Fibroblast of the aortic adventitia (primary cell): ENCODE data around the gene CYP4F11. TPM values are rescaled to one million over a fixed set of nuclear protein-coding genes. Genes with fewer than 3 reads are reported as not detected.
"Not testable (repeated sequence)": the region's sequence is repeated elsewhere in the genome, so short reads cannot be mapped to it uniquely, and the experiment has no call there.

ENCODE experiments used
- DNase-seq: peaks from one replicate; pipeline ENCODE4 v3.0.0-alpha.2; 2010; ENCODE audit warnings: low read depth
- H3K4me3 ChIP-seq: 2 replicates; pipeline ENCODE4 v1.5.1; 2011; ENCODE audit warnings: low read depth, mild to moderate bottlenecking, control low read depth, low read length, moderate library complexity
- total RNA-seq: library from RNA; depleted of rRNA; stranded (reverse); fragments of >200 nt; gene quantifications from 2 replicates; pipeline ENCODE4 v1.2.3, GENCODE V29; 2012; ENCODE audit warnings: low replicate concordance
- TF ChIP-seq, protein P1 (sequence below): IDR thresholded peaks from 2 replicates; pipeline ENCODE4 v1.5.1; 2011; ENCODE audit warnings: mild to moderate bottlenecking, low read length, control low read depth, inconsistent platforms; ENCODE audit not compliant: insufficient read depth

The CYP4F11 gene
- total RNA-seq, 1 donor = not detected

- TF ChIP-seq, protein P1, sequence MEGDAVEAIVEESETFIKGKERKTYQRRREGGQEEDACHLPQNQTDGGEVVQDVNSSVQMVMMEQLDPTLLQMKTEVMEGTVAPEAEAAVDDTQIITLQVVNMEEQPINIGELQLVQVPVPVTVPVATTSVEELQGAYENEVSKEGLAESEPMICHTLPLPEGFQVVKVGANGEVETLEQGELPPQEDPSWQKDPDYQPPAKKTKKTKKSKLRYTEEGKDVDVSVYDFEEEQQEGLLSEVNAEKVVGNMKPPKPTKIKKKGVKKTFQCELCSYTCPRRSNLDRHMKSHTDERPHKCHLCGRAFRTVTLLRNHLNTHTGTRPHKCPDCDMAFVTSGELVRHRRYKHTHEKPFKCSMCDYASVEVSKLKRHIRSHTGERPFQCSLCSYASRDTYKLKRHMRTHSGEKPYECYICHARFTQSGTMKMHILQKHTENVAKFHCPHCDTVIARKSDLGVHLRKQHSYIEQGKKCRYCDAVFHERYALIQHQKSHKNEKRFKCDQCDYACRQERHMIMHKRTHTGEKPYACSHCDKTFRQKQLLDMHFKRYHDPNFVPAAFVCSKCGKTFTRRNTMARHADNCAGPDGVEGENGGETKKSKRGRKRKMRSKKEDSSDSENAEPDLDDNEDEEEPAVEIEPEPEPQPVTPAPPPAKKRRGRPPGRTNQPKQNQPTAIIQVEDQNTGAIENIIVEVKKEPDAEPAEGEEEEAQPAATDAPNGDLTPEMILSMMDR = no peak
- DNase-seq = no peak
- no peak overlapping the region for H3K4me3 ChIP-seq
These were observed 10.1 kb upstream of the CYP4F11 start for GRCh38 chr19:15944401-15944800.

GRCh38 chr19:15937771-15938170, 3.4 kb upstream of the CYP4F11 start:
- TF ChIP-seq, protein P1 = no peak
- DNase-seq = no peak
- H3K4me3 ChIP-seq = no peak overlapping the region

DNA sequence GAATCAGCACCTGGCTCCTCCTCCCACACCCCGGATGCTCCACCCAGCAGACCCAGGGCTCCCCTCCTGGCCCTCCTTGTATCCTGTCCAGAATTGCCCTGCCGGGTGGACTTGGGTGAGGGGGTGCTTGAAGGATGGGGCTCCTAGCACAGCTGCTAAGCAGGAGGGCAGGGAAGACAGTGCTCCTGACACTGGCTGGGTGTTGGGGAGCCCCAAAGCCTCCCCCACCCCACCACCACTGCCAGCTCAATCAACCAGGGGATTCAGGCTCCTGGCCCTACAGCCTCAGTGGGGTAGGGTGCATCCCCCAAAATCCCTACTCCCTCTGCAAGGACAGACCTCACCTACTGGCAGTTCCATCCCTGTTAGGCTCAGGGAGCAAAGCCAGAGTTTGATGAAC, 2.6 kb upstream of the CYP4F11 start:
- no peak for DNase-seq
- TF ChIP-seq, protein P1 = no peak
- H3K4me3 ChIP-seq = no peak overlapping the region

- TF ChIP-seq, protein P1 = no peak
- no peak overlapping the region for H3K4me3 ChIP-seq
These were observed 1.8 kb upstream of the CYP4F11 start for GRCh38 chr19:15936173-15936572.

DNA sequence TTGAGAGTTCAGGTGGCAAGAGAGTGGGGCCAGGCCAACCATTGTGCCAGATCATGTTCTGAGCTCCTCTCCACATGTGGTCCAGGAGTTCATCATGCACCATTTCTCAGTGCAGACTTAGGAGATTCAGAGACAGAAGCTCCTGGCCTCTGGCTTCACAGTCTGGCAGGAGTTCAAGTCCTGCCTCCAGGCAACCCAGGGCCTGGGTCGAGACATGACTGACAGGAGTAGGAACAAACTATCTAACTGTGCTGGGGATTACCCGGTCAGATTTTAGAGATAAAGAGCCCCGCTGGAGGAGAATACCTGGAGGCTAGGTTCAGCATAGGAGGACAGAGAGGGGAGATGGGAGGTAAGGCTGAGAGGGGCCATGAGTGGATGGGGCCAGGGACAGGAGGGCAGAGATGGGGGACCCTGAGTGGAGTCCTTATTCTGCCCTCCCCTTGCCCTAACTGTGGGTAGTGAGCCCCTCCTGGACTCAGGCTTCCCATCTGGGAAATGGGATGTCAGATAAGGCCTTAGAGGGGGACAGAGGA, 906 bp upstream of the CYP4F11 start:
- TF ChIP-seq, protein P1 = no peak
- no peak overlapping the region for H3K4me3 ChIP-seq
- DNase-seq = no peak

More at GRCh38 chr19:15936173-15936572, 1.8 kb upstream of the CYP4F11 start:
- DNase-seq = no peak

GRCh38 chr19:15933761-15934331, 483 bp downstream of the CYP4F11 start:
- not testable (repeated sequence) for DNase-seq, H3K4me3 ChIP-seq

DNA sequence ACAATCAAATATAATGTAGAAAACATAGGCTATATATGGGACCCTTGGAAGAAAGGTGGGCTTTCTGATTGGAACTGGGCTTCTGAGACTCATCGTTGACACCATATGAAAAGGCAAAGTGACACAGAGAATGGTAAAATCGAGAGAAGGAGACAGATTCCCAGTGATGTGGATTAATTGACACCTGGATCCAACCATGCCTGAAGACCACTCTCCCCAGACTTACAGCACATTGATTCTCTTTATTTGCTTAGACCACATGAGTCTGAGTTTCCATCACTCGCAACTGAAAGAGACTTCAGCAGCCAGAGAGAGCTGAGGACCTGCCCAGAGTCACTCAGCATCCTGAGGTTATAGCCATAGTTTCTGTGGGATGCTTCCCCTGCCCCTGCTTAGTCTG, 6.0 kb downstream of the CYP4F11 start:
- TF ChIP-seq, protein P1 = no peak
- DNase-seq = no peak
- no peak overlapping the region for H3K4me3 ChIP-seq
